ENCODE results near the gene FAM151A.
"Not testable (repeated sequence)": the region's sequence is repeated elsewhere in the genome, so short reads cannot be mapped to it uniquely, and the experiment has no call there.

FAM151A gene

DNA sequence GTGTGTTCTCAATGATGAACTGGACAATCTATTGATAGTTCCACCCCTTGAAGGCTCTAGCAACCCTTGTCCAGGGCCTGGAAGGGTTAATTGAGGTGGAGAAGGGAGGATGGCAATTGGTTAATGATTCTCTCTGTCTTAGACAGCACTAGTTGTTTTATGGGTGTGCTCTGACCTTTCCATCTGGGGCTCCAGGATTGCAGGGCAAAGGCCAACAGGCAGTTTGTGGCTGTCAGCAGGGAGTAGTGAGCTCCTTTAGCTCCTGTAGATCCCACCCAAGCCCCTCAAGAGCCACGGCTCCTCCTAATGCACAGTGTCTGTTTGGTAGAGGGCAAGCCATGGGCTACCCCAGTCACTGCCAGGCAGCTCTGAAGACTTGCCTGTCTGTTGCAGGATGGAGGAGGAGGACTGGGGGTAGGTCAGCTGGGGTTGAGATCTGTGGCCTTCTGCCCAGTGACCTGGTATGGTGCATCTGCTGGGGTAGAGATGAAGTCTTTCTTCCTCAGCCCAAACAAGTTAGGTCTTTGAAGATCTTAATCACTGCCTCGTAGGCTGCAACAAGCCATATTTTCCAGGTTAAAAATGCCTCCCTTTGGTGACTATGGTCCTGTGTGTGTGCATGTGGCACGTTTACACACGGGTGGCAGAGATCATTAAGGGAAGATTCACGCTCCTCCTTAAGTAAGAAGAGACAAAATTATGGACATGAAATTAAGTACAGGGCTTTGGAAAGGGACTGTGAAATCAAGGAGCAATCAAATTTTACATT is 26.0 kb upstream of the FAM151A start:
- in situ Hi-C loops (cut with MboI; ENCODE audit: low sequenced_read_pairs) = no loop called here
- H3K4me1 ChIP-seq = no peaks in the 10 kb centered on the region
- DNase-seq (ENCODE audit: low spot score in 2 of 2) = no peak

GRCh38 chr1:54645806-54646676 is 22.7 kb upstream of the FAM151A start:
- no peak for DNase-seq (ENCODE audit: low spot score in 2 of 2)
- H3K36me3 ChIP-seq (replicated peaks) = no peaks in the 10 kb centered on the region
- no peak overlapping the region for H3K4me3 ChIP-seq
- H3K27me3 ChIP-seq (ENCODE audit: low read depth) = no peaks in the 10 kb centered on the region
- H3K4me1 ChIP-seq = no peaks in the 10 kb centered on the region
- in situ Hi-C loops (cut with MboI; ENCODE audit: low sequenced_read_pairs) = no loop called here
- peaks cover 10% of the 10 kb centered on the region for H3K9me3 ChIP-seq

More for the DNA sequence above, 26.0 kb upstream of the FAM151A start:
- 0 out of 2 replicates have a peak, but pooled peaks cover under 1% of the 10 kb centered on the region for H3K9me3 ChIP-seq
- H3K4me3 ChIP-seq = no peak overlapping the region
- no peaks in the 10 kb centered on the region for H3K27me3 ChIP-seq (ENCODE audit: low read depth)
- no peaks in the 10 kb centered on the region for H3K36me3 ChIP-seq (replicated peaks)

DNA sequence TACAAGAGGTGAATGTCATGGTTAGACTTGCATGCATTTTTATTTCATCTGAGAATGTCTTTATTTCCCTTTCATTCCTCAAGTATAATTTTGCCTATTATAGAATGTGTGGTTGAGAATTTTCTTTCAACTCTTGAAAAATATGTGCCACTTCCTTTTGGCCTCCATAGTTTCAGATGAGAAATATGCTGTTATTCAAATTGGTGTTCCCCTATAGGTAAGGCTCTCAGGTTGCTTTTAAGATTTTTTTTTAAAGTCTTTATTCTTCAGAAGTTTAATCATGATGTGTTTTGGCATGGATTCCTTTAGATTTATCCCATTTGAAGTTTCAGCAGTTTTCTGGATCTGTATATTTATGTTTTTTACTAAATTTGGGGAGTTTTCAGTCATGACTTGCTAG is 20.4 kb upstream of the FAM151A start:
- Histone ChIP-seq H3K27me3 (ENCODE audit: low read depth) (no peaks in the 10 kb centered on the region), H3K36me3 (replicated peaks) (no peaks in the 10 kb centered on the region), H3K9me3 (peaks cover 10% of the 10 kb centered on the region), H3K4me3 (no peak overlapping the region), H3K4me1 (no peaks in the 10 kb centered on the region)
- in situ Hi-C loops (cut with MboI; ENCODE audit: low sequenced_read_pairs) = no loop called here
- no peak for DNase-seq (ENCODE audit: low spot score in 2 of 2)

GRCh38 chr1:54640863-54641836 is 17.8 kb upstream of the FAM151A start, which contains the start of gene MROH7:
Gene MROH7 (plus strand): TSS chr1:54641786. CDS start chr1:54652927, 11,141 bp downstream.
- in situ Hi-C loops (cut with MboI; ENCODE audit: low sequenced_read_pairs) = no loop called here
- Histone ChIP-seq H3K4me3 (no peak within 1 kb of the TSS), H3K27me3 (ENCODE audit: low read depth) (no peaks in the 10 kb centered on the region)

GRCh38 chr1:54640361-54640760 is 17.0 kb upstream of the FAM151A start:
- no peaks in the 10 kb centered on the region for H3K27me3 ChIP-seq (ENCODE audit: low read depth)
- no peaks in the 10 kb centered on the region for H3K36me3 ChIP-seq (replicated peaks)
- DNase-seq (ENCODE audit: low spot score in 2 of 2) = no peak
- in situ Hi-C loops (cut with MboI; ENCODE audit: low sequenced_read_pairs) = no loop called here
- H3K9me3 ChIP-seq = peaks cover 10% of the 10 kb centered on the region
- peaks cover 10% of the 10 kb centered on the region for H3K4me1 ChIP-seq
- no peak overlapping the region for H3K4me3 ChIP-seq

More at GRCh38 chr1:54640863-54641836, 17.8 kb upstream of the FAM151A start, which contains the start of gene MROH7:
- no peak for DNase-seq (ENCODE audit: low spot score in 2 of 2)
- Histone ChIP-seq H3K4me1 (peaks cover 10% of the 10 kb centered on the region), H3K36me3 (replicated peaks) (no peaks in the 10 kb centered on the region), H3K9me3 (peaks cover 10% of the 10 kb centered on the region)

DNA sequence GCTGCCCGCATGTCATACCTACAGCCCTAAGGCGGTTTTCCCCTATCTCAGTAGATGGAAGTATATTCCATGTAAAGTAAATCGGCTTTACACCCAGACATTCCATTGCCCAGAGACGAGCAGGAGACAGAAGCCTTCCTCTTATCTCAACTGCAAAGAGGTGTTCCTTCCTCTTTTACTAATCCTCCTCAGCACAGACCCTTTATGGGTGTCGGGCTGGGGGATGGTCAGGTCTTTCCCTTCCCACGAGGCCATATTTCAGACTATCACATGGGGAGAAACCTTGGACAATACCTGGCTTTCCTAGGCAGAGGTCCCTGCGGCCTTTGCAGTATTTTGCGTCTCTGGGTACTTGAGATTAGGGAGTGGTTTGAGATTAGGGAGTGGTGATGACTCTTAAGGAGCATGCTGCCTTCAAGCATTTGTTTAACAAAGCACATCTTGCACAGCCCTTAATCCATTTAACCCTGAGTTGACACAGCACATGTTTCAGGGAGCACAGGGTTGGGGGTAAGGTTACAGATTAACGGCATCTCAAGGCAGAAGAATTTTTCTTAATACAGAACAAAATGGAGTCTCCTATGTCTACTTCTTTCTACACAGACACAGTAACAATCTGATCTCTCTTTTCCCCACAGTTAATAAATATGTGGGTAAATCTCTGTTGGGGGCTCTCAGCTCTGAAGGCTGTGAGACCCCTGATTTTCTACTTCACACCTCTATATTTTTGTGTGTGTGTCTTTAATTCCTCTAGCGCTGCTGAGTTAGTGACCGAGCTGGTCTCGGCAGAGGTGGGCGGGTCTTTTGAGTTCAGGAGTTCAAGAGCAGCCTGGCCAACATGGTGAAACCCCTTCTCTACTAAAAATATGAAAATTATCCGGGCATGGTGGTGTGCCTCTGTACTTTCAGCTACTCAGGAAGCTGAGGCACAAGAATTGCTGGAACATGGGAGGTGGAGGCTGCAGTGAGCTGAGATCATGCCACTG is 13.4 kb upstream of the FAM151A start:
- in situ Hi-C loops (cut with MboI; ENCODE audit: low sequenced_read_pairs); H3K27me3 ChIP-seq (ENCODE audit: low read depth); H3K4me3 ChIP-seq; H3K4me1 ChIP-seq; H3K9me3 ChIP-seq; H3K36me3 ChIP-seq (replicated peaks): not testable (repeated sequence)
- DNase-seq (ENCODE audit: low spot score in 2 of 2) = peak in 1 of 2 experiments; percentile 36

- in situ Hi-C loops (cut with MboI; ENCODE audit: low sequenced_read_pairs); H3K4me3 ChIP-seq; H3K36me3 ChIP-seq (replicated peaks); DNase-seq (ENCODE audit: low spot score in 2 of 2); H3K4me1 ChIP-seq; H3K27me3 ChIP-seq (ENCODE audit: low read depth); H3K9me3 ChIP-seq: not testable (repeated sequence)
These were observed 12.5 kb upstream of the FAM151A start for GRCh38 chr1:54635804-54636203.

DNA sequence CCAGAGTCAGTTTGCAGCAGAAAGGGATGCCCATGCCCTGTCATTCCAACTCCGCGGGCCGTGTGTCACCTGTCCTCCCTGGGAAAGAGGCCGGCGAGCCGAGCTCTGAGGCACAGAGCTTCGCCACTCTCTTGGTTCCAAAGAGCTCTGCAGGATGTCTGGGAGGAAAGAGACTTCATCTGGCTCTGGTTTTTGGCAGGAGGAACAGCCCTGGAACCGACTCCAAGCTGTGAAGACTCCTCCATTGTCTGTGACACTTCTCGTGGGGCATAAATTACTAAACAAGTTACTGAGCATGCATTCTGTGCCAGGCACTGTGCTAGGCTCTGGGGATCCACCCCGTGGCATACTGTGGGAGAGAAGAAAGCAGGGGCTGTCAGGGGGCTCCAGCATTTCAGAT is 3.9 kb upstream of the FAM151A start:
- Histone ChIP-seq H3K27me3 (ENCODE audit: low read depth) (no peaks in the 10 kb centered on the region), H3K4me3 (no peak overlapping the region), H3K9me3 (no peaks in the 10 kb centered on the region), H3K36me3 (replicated peaks) (no peaks in the 10 kb centered on the region), H3K4me1 (no peaks in the 10 kb centered on the region)
- DNase-seq (ENCODE audit: low spot score in 2 of 2) = no peak
- in situ Hi-C loops (cut with MboI; ENCODE audit: low sequenced_read_pairs) = no loop called here

GRCh38 chr1:54624466-54625464 is 1.4 kb upstream of the FAM151A start:
- H3K36me3 ChIP-seq (replicated peaks) = no peaks in the 10 kb centered on the region
- in situ Hi-C loops (cut with MboI; ENCODE audit: low sequenced_read_pairs) = no loop called here
- no peak for DNase-seq (ENCODE audit: low spot score in 2 of 2)
- no peaks in the 10 kb centered on the region for H3K4me1 ChIP-seq
- no peaks in the 10 kb centered on the region for H3K9me3 ChIP-seq
- H3K4me3 ChIP-seq = no peak overlapping the region
- H3K27me3 ChIP-seq (ENCODE audit: low read depth) = no peaks in the 10 kb centered on the region

DNA sequence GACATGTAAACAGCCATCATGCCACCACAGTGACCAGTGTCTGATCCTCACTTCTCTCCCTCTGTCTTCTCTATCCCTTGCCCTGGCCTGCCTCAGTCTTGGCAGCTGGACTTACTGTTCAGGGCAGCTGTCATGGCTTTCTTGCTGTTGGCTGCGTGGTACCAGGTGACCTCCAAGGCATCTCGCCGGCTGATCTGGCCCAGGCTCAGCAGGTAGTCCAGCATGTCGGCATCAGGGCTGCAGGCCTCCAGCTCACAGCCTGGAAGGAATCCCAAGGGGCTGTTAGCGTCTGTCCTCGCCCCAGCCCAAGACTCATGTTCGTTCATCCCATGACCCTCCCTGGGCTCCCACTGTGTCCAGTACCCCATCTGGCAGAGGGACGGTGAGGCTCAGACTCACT is 3.6 kb downstream of the FAM151A start:
- Histone ChIP-seq H3K36me3 (replicated peaks) (no peaks in the 10 kb centered on the region), H3K4me3 (no peak overlapping the region), H3K9me3 (no peaks in the 10 kb centered on the region), H3K4me1 (no peaks in the 10 kb centered on the region), H3K27me3 (ENCODE audit: low read depth) (no peaks in the 10 kb centered on the region)
- in situ Hi-C loops (cut with MboI; ENCODE audit: low sequenced_read_pairs) = no loop called here
- no peak for DNase-seq (ENCODE audit: low spot score in 2 of 2)

DNA sequence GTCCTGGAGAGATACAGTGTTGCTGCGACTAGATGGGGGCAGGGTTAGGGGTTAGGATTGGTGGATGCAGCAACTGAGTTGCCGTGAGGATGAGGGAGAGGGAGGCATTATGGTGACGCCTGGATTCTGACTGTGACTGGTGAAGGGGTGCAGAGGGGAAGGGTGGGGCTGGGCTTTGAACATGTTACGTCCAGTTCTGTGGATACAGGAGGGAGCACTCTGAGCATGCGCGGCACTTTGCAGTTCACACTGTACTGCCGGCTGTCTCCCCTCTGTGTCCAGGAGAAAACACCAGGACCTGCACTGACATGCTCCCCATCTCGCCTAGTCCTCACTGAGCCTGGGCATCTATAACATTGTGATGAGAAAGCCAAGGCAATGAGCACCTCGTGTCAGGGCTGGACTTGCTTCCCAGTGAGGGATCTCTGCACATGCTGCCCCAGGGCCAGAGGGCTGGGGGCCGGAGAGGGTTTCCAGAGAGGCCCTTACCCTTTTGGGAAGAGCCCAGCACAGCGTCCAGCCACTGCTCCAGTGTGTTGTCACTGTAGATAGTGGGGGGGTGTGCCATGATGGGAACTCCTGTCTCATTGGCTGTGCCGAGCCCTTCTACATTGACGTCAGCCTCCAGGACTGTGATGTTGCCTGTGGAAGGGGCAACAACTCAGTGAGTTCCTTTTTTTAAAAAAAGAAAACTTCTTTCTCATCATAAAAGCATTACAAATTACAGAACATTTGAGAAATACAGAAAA is 7.6 kb downstream of the FAM151A start:
- in situ Hi-C loops (cut with MboI; ENCODE audit: low sequenced_read_pairs) = no loop called here
- no peaks in the 10 kb centered on the region for H3K27me3 ChIP-seq (ENCODE audit: low read depth)
- H3K36me3 ChIP-seq (replicated peaks) = no peaks in the 10 kb centered on the region
- no peak overlapping the region for H3K4me3 ChIP-seq
- DNase-seq (ENCODE audit: low spot score in 2 of 2) = peak in 1 of 2 experiments; percentile 3
- no peaks in the 10 kb centered on the region for H3K4me1 ChIP-seq
- H3K9me3 ChIP-seq = no peaks in the 10 kb centered on the region

Data from HAP-1 (cell line).